ENCODE data around the gene ZNF366.

The ZNF366 gene

GRCh38 chr5:72486371-72486770 is 20.8 kb downstream of the ZNF366 start:
- Histone ChIP-seq H3K4ac (ENCODE audit: low read depth, low read length) (no peak overlapping the region), H2BK5ac (ENCODE audit: low read length) (no peak overlapping the region), H3K36me3 (ENCODE audit: control insufficient read depth, insufficient read depth, low read length) (no peaks in the 10 kb centered on the region)

GRCh38 chr5:72485430-72485974 is 21.7 kb downstream of the ZNF366 start:
- H2AK5ac ChIP-seq (ENCODE audit: low read length), result no peak overlapping the region
- H3K18ac ChIP-seq (ENCODE audit: low read length), result no peak overlapping the region
- H2BK120ac ChIP-seq (ENCODE audit: low read depth, low read length), result no peak overlapping the region
- no peaks in the 10 kb centered on the region for H3K79me2 ChIP-seq (ENCODE audit: control insufficient read depth, insufficient read depth, low read length)
- H3K27ac ChIP-seq (ENCODE audit: low read depth, low read length), result no peak overlapping the region
- no peaks in the 10 kb centered on the region for H3K36me3 ChIP-seq (ENCODE audit: control insufficient read depth, insufficient read depth, low read length)
- no peaks in the 10 kb centered on the region for H3K4me1 ChIP-seq (ENCODE audit: control insufficient read depth, low read depth, low read length)
- no peak overlapping the region for H3K56ac ChIP-seq (ENCODE audit: low read length)
- H3K9ac ChIP-seq (ENCODE audit: low read length), result no peak overlapping the region
- H3K27me3 ChIP-seq (ENCODE audit: insufficient read depth, low read length, poor library complexity), result no peaks in the 10 kb centered on the region
- H3K23ac ChIP-seq (ENCODE audit: low read length), result no peak overlapping the region
- no peak overlapping the region for H3K4ac ChIP-seq (ENCODE audit: low read depth, low read length)
- no CpG with 5 or more reads among the region's 6 CpGs for WGBS (ENCODE audit: extremely low coverage, insufficient coverage, low lambda C conversion rate)
- DNase-seq, result no peak
- no peak overlapping the region for H4K8ac ChIP-seq (ENCODE audit: low read depth, low read length)
- H2BK5ac ChIP-seq (ENCODE audit: low read length), result no peak overlapping the region
- no peaks in the 10 kb centered on the region for H3K79me1 ChIP-seq (ENCODE audit: low read length)
- no peak overlapping the region for H3K4me3 ChIP-seq (ENCODE audit: low read length)
- H2BK15ac ChIP-seq (replicated peaks; ENCODE audit: low read depth), result no peak overlapping the region
- no peak overlapping the region for H4K5ac ChIP-seq (ENCODE audit: low read length)
- H3K4me2 ChIP-seq (ENCODE audit: low read length), result no peak overlapping the region

More at GRCh38 chr5:72486371-72486770, 20.8 kb downstream of the ZNF366 start:
- Histone ChIP-seq H3K4me3 (ENCODE audit: low read length) (no peak overlapping the region), H3K56ac (ENCODE audit: low read length) (no peak overlapping the region), H2AK5ac (ENCODE audit: low read length) (no peak overlapping the region), H4K8ac (ENCODE audit: low read depth, low read length) (no peak overlapping the region), H3K79me1 (ENCODE audit: low read length) (no peaks in the 10 kb centered on the region), H3K9ac (ENCODE audit: low read length) (no peak overlapping the region), H3K23ac (ENCODE audit: low read length) (no peak overlapping the region), H3K79me2 (ENCODE audit: control insufficient read depth, insufficient read depth, low read length) (no peaks in the 10 kb centered on the region), H3K27ac (ENCODE audit: low read depth, low read length) (no peak overlapping the region), H2BK15ac (replicated peaks; ENCODE audit: low read depth) (no peak overlapping the region), H3K18ac (ENCODE audit: low read length) (no peak overlapping the region), H4K5ac (ENCODE audit: low read length) (no peak overlapping the region), H3K4me1 (ENCODE audit: control insufficient read depth, low read depth, low read length) (no peaks in the 10 kb centered on the region), H3K4me2 (ENCODE audit: low read length) (no peak overlapping the region), H3K27me3 (ENCODE audit: insufficient read depth, low read length, poor library complexity) (no peaks in the 10 kb centered on the region), H2BK120ac (ENCODE audit: low read depth, low read length) (no peak overlapping the region)
- no peak for DNase-seq

DNA sequence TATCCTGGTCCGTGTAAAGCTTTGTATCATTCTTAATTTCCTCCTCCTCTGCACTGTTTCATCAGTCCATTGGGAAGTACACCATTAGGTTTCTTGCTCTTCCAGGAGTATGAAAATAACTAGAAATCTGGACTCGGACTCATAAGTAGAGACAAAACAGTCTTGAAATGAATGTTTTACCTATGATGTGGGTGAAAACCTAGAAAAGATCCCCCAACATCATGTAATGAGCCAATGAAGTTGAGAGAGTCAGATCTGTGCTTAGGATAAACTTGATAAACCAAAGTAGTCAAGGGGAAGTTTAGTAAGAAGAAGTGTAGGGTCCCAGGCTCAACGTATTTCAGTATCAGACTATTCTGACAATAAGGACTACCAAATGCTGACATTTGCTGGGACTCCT is 25.2 kb downstream of the ZNF366 start:
- no peak overlapping the region for H4K5ac ChIP-seq (ENCODE audit: low read length)
- H3K4me1 ChIP-seq (ENCODE audit: control insufficient read depth, low read depth, low read length), result no peaks in the 10 kb centered on the region
- no peak overlapping the region for H3K56ac ChIP-seq (ENCODE audit: low read length)
- H2BK15ac ChIP-seq (replicated peaks; ENCODE audit: low read depth), result no peak overlapping the region
- no peak overlapping the region for H2AK5ac ChIP-seq (ENCODE audit: low read length)
- H3K4me2 ChIP-seq (ENCODE audit: low read length), result no peak overlapping the region
- WGBS (ENCODE audit: extremely low coverage, insufficient coverage, low lambda C conversion rate), result no CpG with 5 or more reads among the region's 3 CpGs
- H3K18ac ChIP-seq (ENCODE audit: low read length), result no peak overlapping the region
- DNase-seq, result no peak
- no peak overlapping the region for H3K23ac ChIP-seq (ENCODE audit: low read length)
- H3K36me3 ChIP-seq (ENCODE audit: control insufficient read depth, insufficient read depth, low read length), result no peaks in the 10 kb centered on the region
- no peak overlapping the region for H3K4me3 ChIP-seq (ENCODE audit: low read length)
- no peak overlapping the region for H4K8ac ChIP-seq (ENCODE audit: low read depth, low read length)
- no peak overlapping the region for H3K4ac ChIP-seq (ENCODE audit: low read depth, low read length)
- no peak overlapping the region for H2BK120ac ChIP-seq (ENCODE audit: low read depth, low read length)
- no peaks in the 10 kb centered on the region for H3K79me1 ChIP-seq (ENCODE audit: low read length)
- no peaks in the 10 kb centered on the region for H3K79me2 ChIP-seq (ENCODE audit: control insufficient read depth, insufficient read depth, low read length)
- no peak overlapping the region for H3K9ac ChIP-seq (ENCODE audit: low read length)
- H3K27me3 ChIP-seq (ENCODE audit: insufficient read depth, low read length, poor library complexity), result no peaks in the 10 kb centered on the region
- H3K27ac ChIP-seq (ENCODE audit: low read depth, low read length), result no peak overlapping the region
- H2BK5ac ChIP-seq (ENCODE audit: low read length), result no peak overlapping the region

- Histone ChIP-seq H3K79me2 (ENCODE audit: control insufficient read depth, insufficient read depth, low read length) (no peaks in the 10 kb centered on the region), H2BK15ac (replicated peaks; ENCODE audit: low read depth) (no peak overlapping the region), H2BK120ac (ENCODE audit: low read depth, low read length) (no peak overlapping the region), H2AK5ac (ENCODE audit: low read length) (no peak overlapping the region), H3K27me3 (ENCODE audit: insufficient read depth, low read length, poor library complexity) (no peaks in the 10 kb centered on the region), H3K9ac (ENCODE audit: low read length) (no peak overlapping the region), H3K4me1 (ENCODE audit: control insufficient read depth, low read depth, low read length) (no peaks in the 10 kb centered on the region), H3K27ac (ENCODE audit: low read depth, low read length) (no peak overlapping the region), H3K4me3 (ENCODE audit: low read length) (no peak overlapping the region), H3K23ac (ENCODE audit: low read length) (no peak overlapping the region), H3K36me3 (ENCODE audit: control insufficient read depth, insufficient read depth, low read length) (no peaks in the 10 kb centered on the region), H4K5ac (ENCODE audit: low read length) (no peak overlapping the region), H3K4ac (ENCODE audit: low read depth, low read length) (no peak overlapping the region), H3K4me2 (ENCODE audit: low read length) (no peak overlapping the region), H4K8ac (ENCODE audit: low read depth, low read length) (no peak overlapping the region), H3K56ac (ENCODE audit: low read length) (no peak overlapping the region), H3K18ac (ENCODE audit: low read length) (no peak overlapping the region), H3K79me1 (ENCODE audit: low read length) (no peaks in the 10 kb centered on the region), H2BK5ac (ENCODE audit: low read length) (no peak overlapping the region)
- WGBS (ENCODE audit: extremely low coverage, insufficient coverage, low lambda C conversion rate), result no CpG with 5 or more reads among the region's 9 CpGs
- DNase-seq, result no peak
Observed at GRCh38 chr5:72480841-72481240, 26.4 kb downstream of the ZNF366 start.

DNA sequence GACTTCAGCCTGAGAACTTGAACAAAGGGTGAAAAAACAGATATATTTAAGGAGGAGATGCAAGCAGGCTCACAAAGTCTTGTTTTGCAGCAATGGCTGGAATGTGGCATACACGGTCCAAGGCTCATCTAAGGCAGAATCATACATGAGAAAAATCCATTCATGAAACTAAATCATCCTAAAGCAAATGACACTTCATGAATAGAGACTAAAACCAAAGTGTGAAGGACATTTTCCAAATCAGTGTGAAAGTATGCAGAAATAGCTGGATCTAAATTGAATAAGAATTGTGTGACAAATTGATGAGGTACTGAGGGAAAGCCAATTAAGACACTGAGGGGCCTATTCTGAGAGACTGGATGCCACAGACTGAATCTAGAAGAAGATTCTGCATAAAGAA is 27.3 kb downstream of the ZNF366 start:
- Histone ChIP-seq H3K27ac (ENCODE audit: low read depth, low read length) (no peak overlapping the region), H3K4me2 (ENCODE audit: low read length) (no peak overlapping the region), H3K18ac (ENCODE audit: low read length) (no peak overlapping the region), H2BK15ac (replicated peaks; ENCODE audit: low read depth) (no peak overlapping the region), H3K79me1 (ENCODE audit: low read length) (no peaks in the 10 kb centered on the region), H4K8ac (ENCODE audit: low read depth, low read length) (no peak overlapping the region), H3K4me3 (ENCODE audit: low read length) (no peak overlapping the region), H2AK5ac (ENCODE audit: low read length) (no peak overlapping the region), H3K4ac (ENCODE audit: low read depth, low read length) (no peak overlapping the region), H3K56ac (ENCODE audit: low read length) (no peak overlapping the region), H3K79me2 (ENCODE audit: control insufficient read depth, insufficient read depth, low read length) (no peaks in the 10 kb centered on the region), H3K4me1 (ENCODE audit: control insufficient read depth, low read depth, low read length) (no peaks in the 10 kb centered on the region), H4K5ac (ENCODE audit: low read length) (no peak overlapping the region), H2BK5ac (ENCODE audit: low read length) (no peak overlapping the region), H3K9ac (ENCODE audit: low read length) (no peak overlapping the region), H3K27me3 (ENCODE audit: insufficient read depth, low read length, poor library complexity) (no peaks in the 10 kb centered on the region), H3K23ac (ENCODE audit: low read length) (no peak overlapping the region), H2BK120ac (ENCODE audit: low read depth, low read length) (no peak overlapping the region), H3K36me3 (ENCODE audit: control insufficient read depth, insufficient read depth, low read length) (no peaks in the 10 kb centered on the region)
- no CpG with 5 or more reads among the region's 1 CpG for WGBS (ENCODE audit: extremely low coverage, insufficient coverage, low lambda C conversion rate)
- no peak for DNase-seq

GRCh38 chr5:72478684-72479083 is 28.5 kb downstream of the ZNF366 start:
- no CpG with 5 or more reads among the region's 1 CpG for WGBS (ENCODE audit: extremely low coverage, insufficient coverage, low lambda C conversion rate)
- Histone ChIP-seq H3K23ac (ENCODE audit: low read length) (no peak overlapping the region), H3K79me1 (ENCODE audit: low read length) (no peaks in the 10 kb centered on the region), H3K79me2 (ENCODE audit: control insufficient read depth, insufficient read depth, low read length) (no peaks in the 10 kb centered on the region), H2BK120ac (ENCODE audit: low read depth, low read length) (no peak overlapping the region), H3K9ac (ENCODE audit: low read length) (no peak overlapping the region), H3K4me1 (ENCODE audit: control insufficient read depth, low read depth, low read length) (no peaks in the 10 kb centered on the region), H3K36me3 (ENCODE audit: control insufficient read depth, insufficient read depth, low read length) (no peaks in the 10 kb centered on the region), H3K27me3 (ENCODE audit: insufficient read depth, low read length, poor library complexity) (no peaks in the 10 kb centered on the region), H3K4me3 (ENCODE audit: low read length) (no peak overlapping the region), H3K4me2 (ENCODE audit: low read length) (no peak overlapping the region), H4K5ac (ENCODE audit: low read length) (no peak overlapping the region), H3K27ac (ENCODE audit: low read depth, low read length) (no peak overlapping the region), H2BK5ac (ENCODE audit: low read length) (no peak overlapping the region), H2AK5ac (ENCODE audit: low read length) (no peak overlapping the region), H4K8ac (ENCODE audit: low read depth, low read length) (no peak overlapping the region), H3K56ac (ENCODE audit: low read length) (no peak overlapping the region), H3K4ac (ENCODE audit: low read depth, low read length) (no peak overlapping the region), H2BK15ac (replicated peaks; ENCODE audit: low read depth) (no peak overlapping the region), H3K18ac (ENCODE audit: low read length) (no peak overlapping the region)
- no peak for DNase-seq
